HCT116 (cell line): ENCODE data around the gene FHL3. TPM values are rescaled to one million over a fixed set of nuclear protein-coding genes. Genes with fewer than 3 reads are reported as not detected.

Experiments
- ATAC-seq: fragments of 200-7000 bp; cut with Tn5 transposase; 2 replicates; pipeline ENCODE4 v1.9.1; 2020; ENCODE audit warnings: mild to moderate bottlenecking, moderate library complexity
- BruUV-seq: library from RNA; stranded (reverse); fragments of 400-500 nt; replicated peaks from 2 replicates; lab custom pipeline; 2021; lab: Mats Ljungman, UMichigan
- CTCF ChIA-PET: fragments of 300-600 bp; sonication (Branson Sonifier 250); formaldehyde crosslinking; loops from one replicate; lab custom pipeline; 2021; ENCODE audit warnings: antibody characterized with exemption; lab: Charles Lee
- POLR2A ChIA-PET: fragments of 300-600, 350-600 bp; sonication (Branson Sonifier 250); formaldehyde crosslinking; loops from one replicate; lab custom pipeline; 2021; ENCODE audit warnings: antibody characterized with exemption; lab: Charles Lee
- RAD21 ChIA-PET, 2 experiments: fragments of 300-600 bp; sonication (Branson Sonifier 250); formaldehyde crosslinking; loops; one replicate each; lab custom pipeline; 2023; ENCODE audit warnings: low total read pairs in 2 of 2; ENCODE audit not compliant: uncharacterized antibody in 2 of 2, unreplicated experiment in 2 of 2, low non-redundant PET in 1 of 2; lab: Charles Lee
- DNase-seq: peaks from one replicate; pipeline ENCODE4 v3.0.0-alpha.2; 2010; ENCODE audit warnings: low read depth, low spot score
- H2AFZ ChIP-seq: fragments of 200-600 bp; shearing (Covaris generic), sonication (generic); 2 replicates; pipeline ENCODE4 v1.6.1; 2017; ENCODE audit warnings: low read depth, mixed run types, mixed read lengths, antibody characterized with exemption, low read length; ENCODE audit not compliant: poor library complexity, severe bottlenecking
- H3K27ac ChIP-seq: 2 replicates; pipeline ENCODE4 v1.5.1; 2012; ENCODE audit warnings: low read depth, low read length
- H3K27me3 ChIP-seq: fragments of 200-600 bp; sonication (generic); 2 replicates; pipeline ENCODE4 v1.6.1; 2016; ENCODE audit warnings: mixed run types, low read length, mixed read lengths; ENCODE audit not compliant: insufficient read depth
- H3K36me3 ChIP-seq, 2 experiments: fragments of 200-500 bp in 1 of 2; fragments of 200-600 bp in 1 of 2; sonication (Bioruptor generic) in 1 of 2; sonication (generic) in 1 of 2; 2 replicates each; pipeline versions ENCODE4 v1.5.1 to v1.6.1; 2014 to 2016; ENCODE audit warnings: low read length in 2 of 2, inconsistent platforms in 1 of 2, mixed read lengths in 1 of 2, mixed run types in 1 of 2; ENCODE audit not compliant: insufficient read depth in 2 of 2, control insufficient read depth in 1 of 2
- H3K4me1 ChIP-seq, 2 experiments: fragments of 200-600 bp in 1 of 2; sonication (generic) in 1 of 2; 2 replicates each; pipeline versions ENCODE4 v1.5.1 to v1.6.1; 2012 to 2017; ENCODE audit warnings: low read length in 2 of 2, inconsistent platforms in 1 of 2, mild to moderate bottlenecking in 1 of 2, mixed read lengths in 1 of 2, mixed run types in 1 of 2, moderate library complexity in 1 of 2; ENCODE audit not compliant: insufficient read depth in 2 of 2, control insufficient read depth in 1 of 2
- H3K4me2 ChIP-seq: fragments of 200-600 bp; sonication (generic); 2 replicates; pipeline ENCODE4 v1.6.1; 2017; ENCODE audit warnings: mixed run types, low read length, mixed read lengths
- H3K4me3 ChIP-seq, 2 experiments: fragments of 200-600 bp in 1 of 2; sonication (generic) in 1 of 2; replicated peaks in 1 of 2; 2 replicates each; pipeline ENCODE4 v1.5.1; 2011 to 2016; ENCODE audit warnings: low read length in 2 of 2, control low read depth in 1 of 2, low read depth in 1 of 2, mild to moderate bottlenecking in 1 of 2, mixed read lengths in 1 of 2, mixed run types in 1 of 2
- H3K79me2 ChIP-seq: fragments of 200-600 bp; sonication (generic); 2 replicates; pipeline ENCODE4 v1.6.1; 2017; ENCODE audit warnings: mild to moderate bottlenecking, mixed run types, low read length, moderate library complexity, mixed read lengths; ENCODE audit not compliant: insufficient read depth
- H3K9ac ChIP-seq: fragments of 200-600 bp; sonication (generic); 2 replicates; pipeline ENCODE4 v1.6.1; 2016; ENCODE audit warnings: low read length, mixed read lengths
- H3K9me2 ChIP-seq: fragments of 200-600 bp; sonication (generic), shearing (Covaris generic); 2 replicates; pipeline ENCODE4 v1.6.1; 2017; ENCODE audit warnings: mixed run types, mild to moderate bottlenecking, moderate library complexity; ENCODE audit not compliant: insufficient read depth
- H3K9me3 ChIP-seq, 2 experiments: fragments of 200-500 bp in 1 of 2; fragments of 200-600 bp in 1 of 2; sonication (Bioruptor generic) in 1 of 2; sonication (generic) in 1 of 2; 2 replicates each; pipeline ENCODE4 v1.6.1; 2014 to 2017; ENCODE audit warnings: low read length in 2 of 2, mixed read lengths in 2 of 2, inconsistent platforms in 1 of 2, low read depth in 1 of 2, mild to moderate bottlenecking in 1 of 2, mixed run types in 1 of 2, moderate library complexity in 1 of 2; ENCODE audit not compliant: control insufficient read depth in 1 of 2, insufficient read depth in 1 of 2
- H4K20me1 ChIP-seq: fragments of 200-600 bp; sonication (generic), shearing (Covaris generic); 2 replicates; pipeline ENCODE4 v1.6.1; 2017; ENCODE audit warnings: mixed run types, mild to moderate bottlenecking, moderate library complexity; ENCODE audit not compliant: insufficient read depth
- CBX3 ChIP-seq: IDR thresholded peaks from 2 replicates; pipeline ENCODE4 v1.6.1; 2012; ENCODE audit warnings: low read depth
- CEBPB ChIP-seq: IDR thresholded peaks from 2 replicates; pipeline ENCODE4 v1.6.1; 2012; ENCODE audit warnings: low read depth
- EGR1 ChIP-seq: IDR thresholded peaks from 2 replicates; pipeline ENCODE4 v1.6.1; 2012; ENCODE audit warnings: low read depth
- ELF1 ChIP-seq: IDR thresholded peaks from 2 replicates; pipeline ENCODE4 v1.6.1; 2012; ENCODE audit warnings: low read depth, borderline replicate concordance
- JUND ChIP-seq: IDR thresholded peaks from 2 replicates; pipeline ENCODE4 v1.6.1; 2012
- MAX ChIP-seq: IDR thresholded peaks from 2 replicates; pipeline ENCODE4 v1.6.1; 2012
- POLR2A ChIP-seq: IDR thresholded peaks from 2 replicates; pipeline ENCODE4 v1.7.0; 2011; ENCODE audit warnings: borderline replicate concordance; ENCODE audit not compliant: insufficient read depth, insufficient read length; ENCODE audit errors: extremely low read depth
- RAD21 ChIP-seq: IDR thresholded peaks from 2 replicates; pipeline ENCODE4 v1.6.1; 2012; ENCODE audit warnings: low read depth, mild to moderate bottlenecking
- SIN3A ChIP-seq: IDR thresholded peaks from 2 replicates; pipeline ENCODE4 v1.6.1; 2012; ENCODE audit warnings: low read depth
- SRF ChIP-seq: IDR thresholded peaks from 2 replicates; pipeline ENCODE4 v1.6.1; 2012; ENCODE audit warnings: low read depth
- TCF7L2 ChIP-seq: IDR thresholded peaks from 2 replicates; pipeline ENCODE4 v1.7.0; 2011; ENCODE audit warnings: borderline replicate concordance, inconsistent platforms; ENCODE audit not compliant: insufficient read depth, insufficient read length; ENCODE audit errors: extremely low read depth
- ZFX ChIP-seq: fragments of 450-650 bp; IDR thresholded peaks from 2 replicates; pipeline ENCODE4 v1.6.1; 2017
- intact Hi-C: fragments of 100-400 bp; cut with micrococcal nuclease; formaldehyde crosslinking; loops from 2 replicates; pipeline ENCODE4 v1.10.0; 2022
- total RNA-seq: library from RNA; stranded (reverse); gene quantifications from one replicate; pipeline ENCODE4 v1.2.1, GENCODE V29; 2021; ENCODE audit not compliant: unreplicated experiment

FHL3 gene
- total RNA-seq, 1 experiment from 2014 or later, result 22.5 TPM

GRCh38 chr1:38014171-38014570, 8.9 kb upstream of the FHL3 start:
- H3K27me3 ChIP-seq, result no peaks in the 10 kb centered on the region
- peak overlapping the region in 1 of 2 experiments; percentile 95; a peak in 2 of 4 replicates for H3K4me3 ChIP-seq
- no peaks in the 10 kb centered on the region for H3K9me2 ChIP-seq
- 0 out of 2 replicates have a peak overlapping the region, but pooled peaks have one; percentile 97 for H3K9ac ChIP-seq
- TF ChIP-seq SRF (no peak), CEBPB (no peak), CBX3 (no peak), ZFX (no peak), RAD21 (no peak), JUND (no peak), POLR2A (no peak), TCF7L2 (no peak), EGR1 (no peak), SIN3A (no peak), MAX (no peak), ELF1 (no peak)
- peak overlapping the region; percentile 96 for H3K4me2 ChIP-seq
- BruUV-seq, result no TSS peak
- H3K9me3 ChIP-seq, result no peaks in the 10 kb centered on the region
- intact Hi-C loops, result loop anchor here (5.0 kb wide), 1 partner anchor 542 kb away; the partner anchor contains the start of gene ZC3H12A
- no peak overlapping the region for H2AFZ ChIP-seq
- H3K4me1 ChIP-seq, result peaks cover 15 to 28% of the 10 kb centered on the region in 2 experiments; a peak in 3 of 4 replicates
- ChIA-PET RAD21 (interaction anchor here in 1 of 2 experiments (0.6 kb wide), 1 partner anchor 139 kb away, joined by 5 read pairs; no protein-coding TSS in a partner anchor), POLR2A (no interaction called here), CTCF (no interaction called here)
- H3K27ac ChIP-seq, result no peak overlapping the region; the same call in 1 of the 2 replicates
- H3K79me2 ChIP-seq, result peaks cover 64% of the 10 kb centered on the region
- DNase-seq (no peak), ATAC-seq (no peak)
- H4K20me1 ChIP-seq, result peaks cover 3% of the 10 kb centered on the region; the same call in 1 of the 2 replicates
- peaks cover 20 to 45% of the 10 kb centered on the region in 2 experiments; a peak in 3 of 4 replicates for H3K36me3 ChIP-seq
